ENCODE results near the gene TENM4.

TENM4 gene

DNA sequence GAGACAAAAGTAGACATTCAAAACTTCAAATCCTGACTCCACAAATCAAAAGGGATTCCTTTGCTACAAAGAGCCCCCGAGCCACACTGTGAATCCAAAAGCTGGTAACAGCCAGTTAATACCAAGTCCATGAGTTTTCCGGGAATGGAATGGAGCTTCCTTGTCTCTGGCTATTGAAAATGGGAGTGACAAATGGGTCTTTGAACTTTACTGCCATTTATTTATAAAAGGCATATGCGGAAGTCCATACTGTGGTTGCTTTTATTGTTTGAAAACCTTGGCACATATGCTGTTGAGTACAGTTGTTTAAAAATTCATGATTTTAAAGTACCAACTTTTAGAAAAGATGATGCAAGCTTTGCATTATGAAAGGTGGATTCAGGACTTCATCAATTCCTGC, 659.9 kb downstream of the TENM4 start:
- no peak for DNase-seq (ENCODE audit: low spot score)
- no peak for TF ChIP-seq CTCF (IDR thresholded peaks at IDR 0.05)
- H3K27ac ChIP-seq, result no peak overlapping the region
- no peak overlapping the region for H3K4me3 ChIP-seq

GRCh38 chr11:78773492-78773891, 667.3 kb downstream of the TENM4 start:
- Histone ChIP-seq H3K27ac (no peak overlapping the region), H3K4me3 (no peak overlapping the region)
- no peak for DNase-seq (ENCODE audit: low spot score)
- no peak for TF ChIP-seq CTCF (IDR thresholded peaks at IDR 0.05)

- TF ChIP-seq CTCF (IDR thresholded peaks at IDR 0.05), result no peak
- Histone ChIP-seq H3K27ac (no peak overlapping the region), H3K4me3 (no peak overlapping the region)
- DNase-seq (ENCODE audit: low spot score), result no peak
Measured at GRCh38 chr11:78773077-78773476, 667.8 kb downstream of the TENM4 start.

- no peak overlapping the region for H3K27ac ChIP-seq
- H3K4me3 ChIP-seq, result no peak overlapping the region
- no peak for TF ChIP-seq CTCF (IDR thresholded peaks at IDR 0.05)
- no peak for DNase-seq (ENCODE audit: low spot score)
Measured at GRCh38 chr11:78772186-78772585, 668.6 kb downstream of the TENM4 start.

DNA sequence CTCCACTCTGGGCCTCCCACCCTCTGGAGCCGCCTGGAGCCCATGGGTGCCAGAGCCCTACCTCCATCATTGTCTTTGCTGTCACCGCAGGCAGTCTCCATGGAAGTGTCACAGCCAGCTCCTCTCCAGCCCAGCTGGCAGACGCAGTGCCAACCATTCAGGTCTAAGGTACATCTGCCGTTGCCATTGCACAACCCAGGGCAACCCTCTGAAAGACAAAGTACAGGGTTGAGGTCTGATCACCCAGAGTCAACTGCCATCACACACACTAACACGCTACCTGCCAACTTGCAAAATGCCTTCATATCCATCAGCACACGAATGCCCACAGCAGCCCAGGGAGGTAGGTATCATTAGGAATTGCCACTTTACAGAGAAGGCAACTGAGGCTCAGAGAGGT, 669.9 kb downstream of the TENM4 start:
- no peak for TF ChIP-seq CTCF (IDR thresholded peaks at IDR 0.05)
- DNase-seq (ENCODE audit: low spot score), result no peak
- H3K4me3 ChIP-seq, result no peak overlapping the region
- no peak overlapping the region for H3K27ac ChIP-seq

GRCh38 chr11:78768971-78769370, 671.9 kb downstream of the TENM4 start:
- DNase-seq (ENCODE audit: low spot score), result no peak
- TF ChIP-seq CTCF (IDR thresholded peaks at IDR 0.05), result no peak
- Histone ChIP-seq H3K4me3 (no peak overlapping the region), H3K27ac (no peak overlapping the region)

DNA sequence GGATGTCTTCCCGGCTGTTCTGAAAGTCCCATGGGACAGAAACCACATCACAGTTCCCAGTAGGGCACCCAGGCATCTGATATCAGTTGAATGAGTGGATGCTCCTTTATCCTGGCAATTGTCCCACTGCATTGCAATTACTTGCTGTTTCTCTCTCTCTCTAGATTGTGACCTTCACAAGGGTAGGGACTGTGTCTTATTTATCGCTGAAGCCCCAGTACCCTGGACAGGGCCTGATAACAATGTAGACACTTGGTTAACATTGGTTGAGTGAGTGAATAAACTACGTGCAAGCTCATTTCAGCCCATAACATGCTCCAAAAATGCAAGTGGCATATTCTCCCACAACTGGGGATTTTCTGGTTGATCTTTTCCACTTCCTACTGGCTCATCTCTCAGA, 672.5 kb downstream of the TENM4 start:
- Histone ChIP-seq H3K4me3 (no peak overlapping the region), H3K27ac (no peak overlapping the region)
- DNase-seq (ENCODE audit: low spot score), result no peak
- no peak for TF ChIP-seq CTCF (IDR thresholded peaks at IDR 0.05)
